Measurements from ENCODE around the gene MDM4.
A peak's percentile ranks its signal among the peaks of the same experiment; 100 is the strongest.
"Not testable (repeated sequence)": the region's sequence is repeated elsewhere in the genome, so short reads cannot be mapped to it uniquely, and the experiment has no call there.

Gene MDM4

DNA sequence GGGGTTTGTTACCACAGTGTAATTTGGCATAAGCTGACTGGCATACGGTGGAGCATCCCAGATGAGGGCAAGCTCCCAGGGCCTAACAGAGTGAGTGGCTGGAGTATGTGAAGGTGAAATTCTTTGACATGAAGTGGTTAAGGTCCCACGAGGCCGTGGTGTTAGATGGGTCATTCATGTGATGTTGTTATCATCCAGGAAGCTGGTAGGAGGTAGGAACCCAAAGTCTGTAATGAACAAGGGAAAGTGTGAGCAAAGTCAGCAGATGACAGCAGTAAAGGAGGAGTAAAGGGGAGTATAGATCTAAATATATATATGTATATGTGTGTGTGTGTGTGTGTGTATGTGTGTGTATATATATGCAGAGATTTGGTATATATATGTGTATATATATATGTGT lies 47.6 kb downstream of the MDM4 start:
- DNase-seq, result no peak

DNA sequence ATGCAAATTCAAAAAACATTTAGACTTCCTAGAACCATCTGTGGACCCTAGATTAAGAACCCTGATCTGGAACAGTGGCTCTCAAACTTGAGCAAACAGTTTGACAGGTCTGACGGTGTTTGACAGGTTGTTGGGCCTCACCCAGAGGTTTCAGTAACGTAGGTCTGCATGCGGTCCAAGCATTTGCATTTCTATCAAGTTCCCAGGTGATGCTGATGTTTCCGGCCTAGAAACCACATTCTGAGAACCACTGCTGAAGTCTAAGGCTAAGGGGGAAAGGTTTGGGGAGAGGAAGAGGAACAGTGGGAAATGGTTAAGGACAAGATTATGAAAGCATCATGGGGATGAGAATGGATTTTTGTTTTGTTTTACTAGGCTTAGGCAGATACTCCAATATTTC lies 48.6 kb downstream of the MDM4 start:
- DNase-seq, result no peak

DNA sequence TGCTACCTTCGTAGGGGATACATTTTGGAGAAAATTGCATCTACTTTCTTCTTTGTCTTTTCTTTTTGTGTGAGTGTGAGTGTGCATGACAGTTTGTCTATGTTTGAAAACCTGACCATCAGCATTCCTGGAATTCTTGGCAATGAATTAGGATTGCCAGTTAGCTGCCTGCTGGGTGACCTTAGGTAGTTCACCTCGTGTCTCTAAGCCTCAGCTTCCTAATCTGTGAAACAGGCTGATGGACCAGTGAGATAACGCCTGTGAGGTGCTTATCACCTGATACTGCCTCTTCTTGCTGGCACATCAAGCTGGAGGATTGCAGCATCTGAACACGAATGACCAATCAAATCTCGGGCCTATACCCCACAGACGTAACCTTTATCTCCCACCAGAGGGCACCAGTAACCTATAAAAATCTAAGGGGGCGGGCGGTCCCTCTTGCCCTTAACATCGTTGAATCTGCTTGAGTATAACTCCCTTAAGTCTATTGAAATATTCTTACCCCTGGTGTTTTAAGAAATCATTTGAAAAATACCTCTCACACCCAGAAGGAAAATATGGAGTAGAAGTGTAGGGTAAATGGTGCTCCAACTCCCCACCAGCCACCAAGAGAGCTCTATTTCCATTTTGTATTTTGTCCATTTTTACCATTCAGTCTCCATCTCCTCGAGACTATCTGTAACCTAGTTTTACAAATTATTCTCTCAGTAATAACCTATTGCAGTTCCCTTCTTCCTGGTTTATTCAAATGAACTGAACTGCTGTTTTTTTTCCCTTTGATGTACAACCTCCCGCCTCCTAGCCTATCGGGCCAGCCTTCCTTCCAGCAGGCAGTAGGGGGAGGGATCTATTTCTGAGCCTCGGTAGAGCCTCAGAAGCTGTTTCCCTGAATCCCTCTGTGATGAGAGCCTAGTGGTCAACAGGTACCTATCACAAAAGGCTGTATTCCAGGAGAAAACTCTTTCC lies 49.7 kb downstream of the MDM4 start:
- peak; percentile 48 for DNase-seq

DNA sequence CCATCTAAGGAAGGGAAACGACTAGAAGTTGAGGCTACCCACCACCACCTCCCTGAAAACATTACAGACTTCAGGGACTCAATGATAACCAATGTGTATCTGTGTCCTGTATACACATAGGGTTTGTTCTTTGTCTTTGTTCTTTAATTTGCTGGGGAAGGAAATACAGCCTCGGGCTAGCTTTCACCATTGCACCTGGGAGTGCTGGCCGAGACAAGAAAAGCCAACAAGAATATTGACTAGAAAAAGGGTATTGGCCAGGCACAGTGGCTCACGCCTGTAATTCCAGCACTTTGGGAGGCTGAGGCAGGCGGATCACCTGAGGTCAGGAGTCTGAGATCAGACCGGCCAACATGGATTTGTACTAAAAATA lies 50.4 kb downstream of the MDM4 start:
- DNase-seq, result no peak

DNA sequence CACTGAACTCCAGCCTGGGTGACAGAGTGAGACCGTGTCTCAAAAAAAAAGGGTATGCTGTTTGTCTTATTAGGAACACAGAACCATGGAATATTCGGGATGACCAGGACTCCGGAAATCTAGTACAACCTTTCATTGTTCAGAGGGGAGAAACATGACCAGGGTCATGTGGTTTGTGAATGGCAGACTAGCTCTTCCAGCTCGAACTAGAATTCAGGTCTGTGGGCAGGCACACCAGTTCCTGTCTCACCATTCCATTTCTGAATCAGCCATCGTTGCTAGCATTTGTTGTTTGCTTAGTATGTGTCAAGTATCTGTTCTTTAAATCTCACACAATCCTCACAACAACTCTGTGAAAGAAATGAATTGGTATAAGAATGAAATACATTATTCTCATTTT lies 50.9 kb downstream of the MDM4 start:
- DNase-seq, result no peak

DNA sequence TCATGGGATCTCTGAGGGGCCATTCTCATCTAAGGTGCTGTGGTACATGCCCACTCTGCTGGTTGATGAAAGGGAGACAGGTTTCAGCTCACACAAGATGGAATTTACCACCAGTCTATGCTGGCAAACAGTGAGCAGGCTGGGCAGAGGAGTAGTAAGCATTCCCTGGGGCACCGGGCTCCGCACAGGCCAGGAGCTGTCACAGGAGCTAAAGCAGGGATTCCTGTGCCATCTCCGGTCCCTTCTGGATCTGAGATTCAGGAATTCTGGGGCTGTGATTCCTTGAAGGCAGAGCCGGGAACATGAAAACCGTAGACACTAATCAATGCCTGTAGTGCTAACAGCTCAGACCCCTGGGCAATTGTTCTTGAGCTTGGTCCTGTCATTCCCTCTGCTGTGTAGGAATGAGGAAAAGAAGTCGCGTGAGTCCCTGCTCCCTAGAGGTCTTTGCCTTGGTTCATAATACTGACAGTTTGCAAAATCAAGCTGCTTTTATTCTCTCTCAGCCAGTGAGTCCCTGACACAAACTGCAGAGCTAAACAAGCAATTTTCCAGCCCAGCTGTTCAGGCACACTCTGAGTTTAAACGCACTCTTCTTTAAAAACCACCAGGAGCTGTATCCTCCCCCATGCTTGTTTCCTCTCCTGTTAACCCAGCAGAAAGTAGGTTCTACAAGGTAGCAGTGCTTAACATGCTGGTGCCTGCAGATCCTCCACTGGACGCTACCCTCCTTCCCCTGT lies 52.5 kb downstream of the MDM4 start:
- no peak for DNase-seq

DNA sequence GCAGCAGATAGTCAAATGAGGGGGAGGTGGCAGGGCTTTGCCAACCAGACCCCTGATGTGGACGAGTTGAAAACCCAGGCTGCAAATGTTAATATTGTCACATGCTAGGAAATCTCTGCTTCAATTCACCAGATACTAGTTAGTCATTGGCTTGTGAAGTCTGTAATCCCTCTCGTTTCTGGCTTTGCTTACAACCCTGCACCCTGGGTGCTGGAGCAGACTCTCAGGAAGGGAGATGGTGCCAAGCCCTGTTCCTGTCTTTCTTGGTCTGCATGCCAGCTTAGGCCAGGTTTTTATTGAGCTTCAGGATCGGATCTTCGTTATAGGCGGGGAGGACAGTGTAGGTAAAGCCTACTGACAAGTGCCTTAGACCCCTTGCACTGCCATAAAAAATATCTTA lies 53.3 kb downstream of the MDM4 start:
- no peak for DNase-seq

DNA sequence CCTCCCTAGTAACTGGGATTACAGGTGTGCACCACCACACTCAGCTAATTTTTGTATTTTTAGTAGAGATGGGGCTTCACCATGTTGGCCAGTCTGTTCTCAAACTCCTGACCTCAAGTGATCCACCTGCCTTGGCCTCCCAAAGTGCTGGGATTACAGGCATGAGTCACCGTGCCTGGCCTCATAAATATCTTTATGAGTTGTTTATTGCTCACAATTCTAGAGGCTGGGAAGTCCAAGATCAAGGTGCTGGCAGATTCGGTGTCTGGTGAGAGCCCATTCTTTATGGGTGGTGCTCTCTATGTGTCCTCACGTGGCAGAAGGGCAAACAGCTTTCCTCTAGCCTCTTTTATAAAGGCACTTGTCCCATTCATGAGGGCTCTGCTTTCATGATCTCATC lies 53.8 kb downstream of the MDM4 start:
- DNase-seq, result not testable (repeated sequence)

DNA sequence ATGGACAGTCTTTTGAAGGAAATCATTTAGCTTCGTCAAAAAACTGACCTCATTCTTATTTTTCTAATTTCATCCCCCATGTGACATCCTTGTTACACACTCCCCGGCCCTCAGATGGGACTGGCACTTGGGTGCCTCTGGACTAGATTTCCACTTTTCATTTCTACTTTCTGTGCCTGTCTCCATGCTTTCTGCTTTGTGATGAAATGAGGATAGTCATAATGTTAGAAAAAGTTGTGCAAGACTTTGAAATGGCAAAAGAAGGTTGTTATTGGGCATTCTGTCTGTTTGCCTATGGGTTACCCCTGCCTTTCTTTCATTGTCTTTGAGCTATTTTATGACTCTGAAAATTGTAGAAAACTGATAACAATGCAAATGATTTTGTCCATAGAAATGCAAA lies 54.9 kb downstream of the MDM4 start:
- no peak for DNase-seq

DNA sequence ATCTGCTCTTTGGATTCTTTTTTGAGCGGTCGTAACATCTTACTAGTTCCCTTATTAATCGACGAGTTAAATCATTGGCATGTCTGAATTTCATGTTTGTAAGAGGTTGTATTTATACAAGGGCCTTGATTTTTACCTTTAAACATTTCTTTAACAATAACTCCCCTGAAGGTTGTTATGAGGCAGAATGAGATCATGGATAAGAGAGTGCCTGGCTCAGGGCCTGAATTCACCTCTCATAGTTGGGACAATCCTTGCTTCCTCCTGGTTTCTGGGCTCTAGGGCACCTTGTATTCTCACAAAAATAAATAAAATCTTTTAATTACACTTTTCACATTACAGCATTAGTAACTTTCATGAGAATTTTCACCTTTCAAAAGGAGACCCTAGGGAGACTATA lies 55.4 kb downstream of the MDM4 start:
- no peak for DNase-seq

DNA sequence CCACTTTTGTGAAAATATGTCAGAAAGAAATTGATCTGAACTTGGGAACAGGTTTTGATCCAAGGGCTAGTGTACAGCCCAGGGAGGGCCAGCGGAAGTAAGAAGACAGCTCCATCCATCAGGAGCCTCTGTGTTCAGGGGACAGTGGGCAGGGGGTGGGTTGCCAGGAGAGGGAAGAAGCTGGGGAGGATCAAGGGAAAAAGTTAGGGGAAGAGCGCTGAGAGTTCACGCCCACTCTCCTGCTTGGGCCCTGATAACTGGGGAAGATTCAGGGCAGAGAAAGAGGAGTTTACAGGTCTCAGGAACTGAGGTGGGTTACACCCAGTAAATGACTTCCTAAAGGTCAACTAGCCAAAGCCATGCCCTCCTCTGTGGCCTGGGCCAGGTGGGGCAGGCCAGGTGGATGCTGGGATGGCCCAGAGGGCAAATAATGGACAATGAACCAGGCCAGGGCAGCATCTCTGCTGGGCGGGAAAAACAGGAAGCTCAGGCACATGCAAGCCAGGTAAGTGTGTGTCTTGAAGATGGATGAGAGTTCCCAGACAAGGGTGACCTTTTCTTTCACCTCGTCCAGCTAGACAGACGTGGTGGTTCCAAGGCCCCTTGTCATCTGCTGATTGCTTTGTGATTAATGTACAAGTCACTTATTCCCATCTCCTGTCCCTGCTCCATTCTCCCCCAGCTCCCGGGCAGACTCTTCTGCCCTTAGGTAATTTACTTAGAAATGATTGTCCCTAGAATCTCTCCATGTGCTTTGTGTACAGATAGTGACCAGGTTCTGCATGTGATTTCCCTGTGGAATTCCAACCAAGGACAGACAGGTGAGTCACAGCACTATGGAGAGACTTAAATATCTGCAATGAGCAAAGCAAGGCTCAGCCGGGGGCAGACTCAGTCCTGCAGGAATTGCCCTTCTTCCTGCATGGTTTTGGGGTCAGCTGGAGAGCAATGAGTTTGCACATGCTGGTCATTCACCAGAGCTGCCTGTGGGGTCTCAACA lies 57.0 kb downstream of the MDM4 start:
- DNase-seq, result no peak

DNA sequence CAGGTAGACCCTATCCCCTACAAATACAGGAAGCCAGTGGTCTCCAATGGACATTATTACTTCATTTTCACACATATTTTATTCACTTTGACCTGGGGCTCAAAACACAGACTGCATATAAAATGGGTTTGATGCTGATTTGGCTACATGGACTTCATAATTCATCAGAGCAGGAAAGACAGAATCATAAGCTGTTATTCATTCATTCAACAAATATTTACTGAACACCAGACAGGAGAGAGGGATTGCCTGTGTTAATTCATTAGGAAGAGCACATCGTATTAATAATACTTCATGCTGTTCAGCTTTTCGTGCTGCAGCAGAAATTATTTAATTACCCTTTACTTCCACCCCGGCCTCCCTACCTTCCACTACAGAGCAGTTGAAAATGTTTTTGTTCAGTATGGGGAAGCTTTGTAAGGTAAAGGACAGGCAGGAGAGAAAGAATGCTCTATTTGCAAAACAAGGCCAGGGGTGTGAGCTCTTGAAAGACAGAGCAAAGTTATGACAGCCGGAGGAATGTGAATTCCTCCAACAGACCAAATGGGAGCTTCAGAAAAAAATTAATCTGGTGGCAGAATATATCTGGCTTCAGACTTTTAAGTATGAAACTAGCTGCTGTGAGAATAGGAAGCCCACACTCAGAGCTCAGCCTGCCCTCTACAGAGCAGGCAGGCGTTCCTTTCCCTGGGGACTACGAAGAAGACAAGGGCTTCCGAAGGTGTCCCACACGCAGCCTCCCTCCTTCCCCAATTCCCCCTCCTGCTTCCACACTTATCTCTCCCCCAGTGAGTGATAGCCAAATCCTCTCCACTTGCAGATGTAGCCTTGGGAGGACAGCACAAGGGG lies 58.0 kb downstream of the MDM4 start:
- DNase-seq, result no peak

DNA sequence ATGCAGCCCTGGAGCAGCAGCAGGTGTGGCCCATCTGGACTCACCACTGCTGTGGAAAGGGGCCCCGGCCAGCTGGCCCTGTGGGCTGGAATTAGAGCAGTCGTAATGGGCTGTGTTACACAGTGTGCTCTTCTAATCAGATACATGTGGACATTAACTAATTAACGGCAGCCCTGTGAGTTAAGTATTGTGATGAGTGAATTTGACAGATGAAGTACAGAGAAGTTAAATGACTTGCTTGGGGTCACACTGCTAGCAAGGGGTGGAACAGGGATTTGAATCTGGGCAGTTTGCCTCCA lies 58.6 kb downstream of the MDM4 start:
- no peak for DNase-seq

DNA sequence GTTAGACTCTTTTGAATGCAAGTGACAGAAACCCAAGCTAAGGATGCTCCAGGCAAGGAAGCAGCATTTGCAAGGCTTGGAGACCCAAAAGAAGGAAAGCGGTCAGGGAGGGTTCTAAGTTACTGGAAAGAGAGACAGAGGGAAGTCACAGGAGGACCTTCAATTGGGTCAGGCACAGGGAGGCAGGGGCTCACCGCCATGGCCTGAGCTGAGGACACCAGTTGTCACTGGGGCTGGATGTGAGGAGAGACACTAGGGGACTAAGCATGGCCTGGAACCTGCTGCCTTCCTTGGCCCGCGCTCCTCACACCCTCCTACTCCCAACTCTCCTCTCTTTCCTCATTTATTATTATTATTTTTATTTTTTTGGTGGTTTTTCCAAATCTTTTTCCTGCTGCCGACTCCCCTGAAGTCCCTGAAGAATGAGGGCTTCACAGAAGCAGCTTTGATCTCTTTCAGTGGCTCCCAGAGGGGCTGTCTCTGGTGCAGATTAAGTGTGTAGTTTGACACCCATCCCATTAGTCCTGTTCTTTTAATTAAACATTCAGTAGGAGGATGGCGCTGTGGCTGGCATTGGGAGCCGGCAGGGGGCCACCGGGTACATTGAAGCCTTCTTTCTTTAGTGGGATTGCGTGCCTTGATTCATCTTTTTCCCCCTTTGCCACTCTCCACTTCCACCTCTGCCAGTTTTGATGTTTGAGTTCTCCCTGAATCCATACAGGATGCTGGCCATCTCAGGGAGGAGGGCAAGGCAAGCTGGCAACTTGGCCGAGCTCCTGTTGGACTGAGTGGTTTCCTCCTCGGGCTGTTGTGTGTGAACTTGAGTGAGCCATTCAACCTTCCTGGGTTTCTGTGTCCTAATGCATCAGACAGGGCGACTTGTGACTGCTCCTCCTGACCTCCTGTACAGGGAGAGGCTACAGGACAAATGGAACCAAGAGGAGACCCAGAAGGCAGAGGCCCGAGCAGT lies 59.3 kb downstream of the MDM4 start:
- no peak for DNase-seq

DNA sequence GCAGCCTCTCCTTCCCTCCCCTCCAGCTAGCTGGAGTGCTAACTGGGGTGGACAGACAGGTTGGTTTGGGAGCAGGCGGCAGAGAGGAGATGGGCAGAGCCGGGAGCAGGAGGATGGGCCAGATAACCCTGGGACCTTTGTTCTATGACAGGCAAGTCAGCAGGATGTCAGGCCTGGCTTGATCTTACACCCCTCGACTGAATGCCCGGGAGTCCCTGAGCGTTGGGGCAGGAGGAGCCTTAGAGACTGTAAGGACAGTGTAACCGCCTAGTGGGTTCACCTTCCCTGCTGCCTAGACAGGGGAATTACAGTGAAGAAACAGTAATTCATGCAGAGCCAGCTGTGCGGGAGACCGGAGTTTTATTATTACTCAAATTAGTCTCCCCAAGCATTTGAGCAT lies 60.2 kb downstream of the MDM4 start:
- DNase-seq, result no peak

DNA sequence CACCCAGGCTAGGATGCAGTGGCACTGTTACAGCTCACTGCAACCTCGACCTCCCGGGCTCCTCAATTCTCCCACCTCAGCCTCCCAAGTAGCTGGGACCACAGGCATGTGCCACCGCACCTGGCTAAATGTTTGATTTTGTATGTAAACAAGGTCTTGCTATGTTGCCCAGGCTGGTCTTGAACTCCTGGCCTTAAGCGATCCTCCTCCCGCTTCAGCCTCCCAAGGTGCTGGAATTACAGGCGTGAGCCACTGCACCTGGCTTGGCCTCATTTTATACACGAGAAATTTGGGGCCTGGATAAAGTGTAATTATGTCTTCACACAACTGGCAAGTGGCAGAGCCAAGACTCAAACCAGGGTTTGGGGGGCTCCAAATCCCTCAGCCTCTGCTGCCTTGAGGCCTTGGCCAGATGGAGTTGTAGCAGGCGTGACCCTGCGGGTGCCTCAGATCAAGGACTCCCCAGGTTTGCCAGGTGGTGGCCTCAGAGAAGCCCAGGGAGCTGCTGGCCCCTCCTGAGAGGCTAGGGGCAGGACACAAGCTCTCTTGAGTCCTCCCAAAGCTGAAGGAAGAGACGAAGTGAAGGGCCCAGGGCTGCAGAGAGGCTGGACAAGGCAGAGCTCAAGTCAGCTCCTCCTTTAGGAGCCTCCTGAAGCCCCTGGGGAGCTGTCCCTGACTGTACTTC lies 61.7 kb downstream of the MDM4 start:
- DNase-seq, result no peak

DNA sequence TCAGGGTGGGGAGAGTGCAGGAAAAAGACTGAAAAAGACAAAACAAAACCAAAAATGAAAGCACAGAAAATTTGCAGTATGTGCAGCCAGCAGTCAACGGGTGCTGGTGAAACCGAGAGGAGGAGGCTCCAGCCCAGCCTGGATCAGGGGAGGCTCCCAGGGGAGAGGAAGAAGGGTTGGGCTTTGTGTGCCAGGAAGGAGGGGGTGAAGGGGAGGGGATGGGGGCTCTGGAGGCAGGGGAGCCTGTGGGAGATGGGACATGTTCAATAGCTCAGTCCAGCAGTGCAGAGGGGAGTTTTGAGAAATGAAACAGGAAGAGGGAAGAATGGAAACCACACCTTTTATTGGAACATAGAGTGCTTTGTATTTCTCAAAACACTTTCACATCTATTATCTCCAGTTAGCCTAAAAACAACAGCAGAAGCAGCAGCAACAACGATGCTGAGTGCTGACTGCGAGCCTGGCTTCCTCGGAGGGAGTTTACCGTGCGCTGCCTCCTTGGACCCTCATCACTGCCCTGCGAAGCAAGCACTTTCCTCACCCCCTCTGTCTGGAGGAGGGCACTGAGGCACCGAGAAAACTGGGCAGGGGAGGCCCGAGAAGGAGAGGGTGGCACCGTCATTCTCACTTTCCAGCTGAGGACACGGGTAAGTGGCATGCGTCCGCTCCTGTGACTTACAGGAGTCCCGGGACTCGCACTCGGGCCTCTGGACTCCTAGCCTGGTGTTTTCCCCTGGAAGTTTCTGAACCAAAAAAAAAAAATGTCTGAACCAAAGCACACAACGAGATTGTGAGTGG lies 62.9 kb downstream of the MDM4 start:
- DNase-seq, result no peak

DNA sequence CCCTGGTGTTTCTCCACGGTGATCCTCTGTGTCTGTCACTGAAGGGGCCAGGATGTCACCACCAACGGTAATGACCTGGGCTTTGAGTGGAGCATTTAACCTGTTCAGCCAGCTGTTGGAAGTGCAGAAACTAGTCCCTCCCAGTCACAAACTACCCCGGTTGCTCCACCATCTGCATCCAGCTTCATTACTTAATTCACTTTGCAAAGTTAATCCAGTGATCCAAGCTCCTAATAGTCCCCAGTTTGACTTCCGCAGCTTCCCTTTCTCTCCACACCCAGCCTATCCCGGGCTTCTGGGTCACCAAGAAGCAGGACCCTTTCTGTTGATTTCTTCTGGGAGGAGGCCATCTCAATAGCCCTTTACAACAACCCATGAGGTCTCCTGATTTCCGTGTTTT lies 63.5 kb downstream of the MDM4 start:
- DNase-seq, result no peak

DNA sequence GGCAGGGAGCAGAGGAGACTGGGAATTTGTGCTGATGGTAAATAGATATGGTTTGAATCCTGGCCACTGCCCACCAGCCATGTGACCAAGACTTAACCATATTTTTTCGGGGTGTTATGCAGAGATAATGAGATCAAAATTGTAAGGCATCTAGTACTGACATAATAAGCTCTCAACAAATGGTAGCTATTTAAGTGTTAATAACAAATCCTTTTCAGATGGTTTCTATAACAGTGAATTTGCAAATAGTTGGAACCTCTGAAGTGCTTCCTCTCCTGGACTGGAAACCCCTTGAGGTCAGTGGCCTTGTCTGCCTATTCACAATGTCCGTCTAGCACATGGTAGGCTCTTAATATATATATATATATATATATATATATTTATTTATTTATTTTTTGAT lies 64.7 kb downstream of the MDM4 start:
- DNase-seq, result no peak

DNA sequence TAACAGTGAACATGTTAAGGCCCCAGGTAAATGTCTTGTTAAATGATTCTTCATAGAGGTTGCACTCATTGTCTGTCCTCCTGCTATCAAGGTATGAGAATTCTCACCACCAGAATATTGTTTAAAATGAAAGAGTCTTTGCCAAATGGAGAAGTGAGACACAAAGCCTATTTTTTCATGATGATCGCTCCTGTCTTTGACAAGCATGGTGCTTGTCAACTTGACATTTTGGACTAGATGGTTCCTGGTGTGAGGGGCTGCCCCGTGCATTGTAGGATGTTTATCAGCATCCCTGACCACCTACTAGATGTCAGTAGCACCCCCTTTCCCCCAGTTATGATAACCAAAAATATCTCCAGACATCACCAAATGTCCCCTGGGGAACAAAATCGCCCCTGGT lies 65.6 kb downstream of the MDM4 start:
- DNase-seq, result no peak
